HEK293 (cell line): ENCODE measurements around the gene ZNF232.
"Not testable (repeated sequence)": the region's sequence is repeated elsewhere in the genome, so short reads cannot be mapped to it uniquely, and the experiment has no call there.

Experiments
- ZNF302 ChIP-seq: fragments of 450-650 bp; formaldehyde crosslinking; IDR thresholded peaks from 2 replicates; pipeline ENCODE4 v1.5.1; 2016; ENCODE audit warnings: missing biosample characterization, missing genetic modification characterization, low read depth
- ZNF391 ChIP-seq: fragments of 450-650 bp; formaldehyde crosslinking; IDR thresholded peaks from 2 replicates; pipeline ENCODE4 v1.5.1; 2016; ENCODE audit warnings: low read depth, missing biosample characterization, missing genetic modification characterization, borderline replicate concordance
- TF ChIP-seq, protein P1 (sequence below): fragments of 450-650 bp; formaldehyde crosslinking; IDR thresholded peaks from 2 replicates; pipeline ENCODE4 v1.5.1; 2017; ENCODE audit warnings: missing biosample characterization, missing genetic modification characterization
- TF ChIP-seq, protein P2 (sequence below): fragments of 450-650 bp; formaldehyde crosslinking; IDR thresholded peaks from 2 replicates; pipeline ENCODE4 v1.5.1; 2016; ENCODE audit warnings: missing biosample characterization, missing genetic modification characterization
- TF ChIP-seq, protein P3 (sequence below): sonication (generic); formaldehyde crosslinking; IDR thresholded peaks from 2 replicates; pipeline ENCODE4 v1.8.1; 2022; ENCODE audit warnings: mild to moderate bottlenecking, moderate library complexity, missing genetic modification reagents

DNA sequence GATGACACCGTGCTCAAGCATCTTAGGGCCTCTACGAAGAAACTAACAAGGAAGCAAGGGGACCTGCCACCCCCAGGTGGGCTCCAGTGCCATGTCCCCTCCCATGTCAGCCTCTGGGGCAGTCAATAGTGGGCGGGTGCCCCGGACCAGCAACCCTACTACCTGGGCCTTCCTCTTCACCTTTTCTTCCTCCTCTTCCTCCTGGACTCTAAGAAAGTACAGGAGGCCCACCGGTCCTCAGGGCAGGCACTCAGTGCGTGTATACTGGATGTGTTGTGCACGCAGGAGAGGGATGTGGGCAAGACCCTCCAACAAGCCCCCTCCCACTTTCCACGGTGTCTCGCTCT lies 26.5 kb upstream of the ZNF232 start:
- TF ChIP-seq, protein P1, sequence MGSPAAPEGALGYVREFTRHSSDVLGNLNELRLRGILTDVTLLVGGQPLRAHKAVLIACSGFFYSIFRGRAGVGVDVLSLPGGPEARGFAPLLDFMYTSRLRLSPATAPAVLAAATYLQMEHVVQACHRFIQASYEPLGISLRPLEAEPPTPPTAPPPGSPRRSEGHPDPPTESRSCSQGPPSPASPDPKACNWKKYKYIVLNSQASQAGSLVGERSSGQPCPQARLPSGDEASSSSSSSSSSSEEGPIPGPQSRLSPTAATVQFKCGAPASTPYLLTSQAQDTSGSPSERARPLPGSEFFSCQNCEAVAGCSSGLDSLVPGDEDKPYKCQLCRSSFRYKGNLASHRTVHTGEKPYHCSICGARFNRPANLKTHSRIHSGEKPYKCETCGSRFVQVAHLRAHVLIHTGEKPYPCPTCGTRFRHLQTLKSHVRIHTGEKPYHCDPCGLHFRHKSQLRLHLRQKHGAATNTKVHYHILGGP = not testable (repeated sequence)
- TF ChIP-seq, protein P2, sequence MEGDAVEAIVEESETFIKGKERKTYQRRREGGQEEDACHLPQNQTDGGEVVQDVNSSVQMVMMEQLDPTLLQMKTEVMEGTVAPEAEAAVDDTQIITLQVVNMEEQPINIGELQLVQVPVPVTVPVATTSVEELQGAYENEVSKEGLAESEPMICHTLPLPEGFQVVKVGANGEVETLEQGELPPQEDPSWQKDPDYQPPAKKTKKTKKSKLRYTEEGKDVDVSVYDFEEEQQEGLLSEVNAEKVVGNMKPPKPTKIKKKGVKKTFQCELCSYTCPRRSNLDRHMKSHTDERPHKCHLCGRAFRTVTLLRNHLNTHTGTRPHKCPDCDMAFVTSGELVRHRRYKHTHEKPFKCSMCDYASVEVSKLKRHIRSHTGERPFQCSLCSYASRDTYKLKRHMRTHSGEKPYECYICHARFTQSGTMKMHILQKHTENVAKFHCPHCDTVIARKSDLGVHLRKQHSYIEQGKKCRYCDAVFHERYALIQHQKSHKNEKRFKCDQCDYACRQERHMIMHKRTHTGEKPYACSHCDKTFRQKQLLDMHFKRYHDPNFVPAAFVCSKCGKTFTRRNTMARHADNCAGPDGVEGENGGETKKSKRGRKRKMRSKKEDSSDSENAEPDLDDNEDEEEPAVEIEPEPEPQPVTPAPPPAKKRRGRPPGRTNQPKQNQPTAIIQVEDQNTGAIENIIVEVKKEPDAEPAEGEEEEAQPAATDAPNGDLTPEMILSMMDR (tag by site-specific recombination) = not testable (repeated sequence)
- TF ChIP-seq ZNF302; ZNF391 (tag by site-specific recombination): not testable (repeated sequence)
- TF ChIP-seq, protein P3, sequence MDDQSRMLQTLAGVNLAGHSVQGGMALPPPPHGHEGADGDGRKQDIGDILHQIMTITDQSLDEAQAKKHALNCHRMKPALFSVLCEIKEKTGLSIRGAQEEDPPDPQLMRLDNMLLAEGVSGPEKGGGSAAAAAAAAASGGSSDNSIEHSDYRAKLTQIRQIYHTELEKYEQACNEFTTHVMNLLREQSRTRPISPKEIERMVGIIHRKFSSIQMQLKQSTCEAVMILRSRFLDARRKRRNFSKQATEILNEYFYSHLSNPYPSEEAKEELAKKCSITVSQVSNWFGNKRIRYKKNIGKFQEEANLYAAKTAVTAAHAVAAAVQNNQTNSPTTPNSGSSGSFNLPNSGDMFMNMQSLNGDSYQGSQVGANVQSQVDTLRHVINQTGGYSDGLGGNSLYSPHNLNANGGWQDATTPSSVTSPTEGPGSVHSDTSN (CRISPR knock-in tag) = not testable (repeated sequence)
